C4-2B (cell line): ENCODE data around the gene FBXL2.

Experiments used
- CTCF ChIP-seq: fragments of 450-650 bp; conservative IDR thresholded peaks from 2 replicates; pipeline ENCODE4 v1.5.1; 2017; ENCODE audit warnings: mild to moderate bottlenecking
- ZFX ChIP-seq: fragments of 450-650 bp; IDR thresholded peaks from 2 replicates; pipeline ENCODE4 v1.6.1; 2017

GRCh38 chr3:33358172-33358781, 81.0 kb downstream of the FBXL2 start:
- TF ChIP-seq CTCF = no peak
- no peak for TF ChIP-seq ZFX
